Transverse colon (tissue), 3 donors: ENCODE measurements around the gene CLDN12.

Experiments used
- CTCF ChIP-seq, 5 experiments: fragments of 200-600 bp in 3 of 5; fragments of 450-650 bp in 2 of 5; sonication (generic) in 3 of 5; IDR thresholded peaks; 1 replicate in 2 of 5; 2 replicates in 3 of 5; pipeline ENCODE4 v1.5.1; 2016 to 2017; ENCODE audit warnings: antibody characterized with exemption in 5 of 5, inconsistent platforms in 3 of 5, mild to moderate bottlenecking in 2 of 5, moderate library complexity in 1 of 5
- POLR2A ChIP-seq: fragments of 450-650 bp; IDR thresholded peaks from one replicate; pipeline ENCODE4 v1.6.1; 2016; ENCODE audit warnings: antibody characterized with exemption, mild to moderate bottlenecking, moderate library complexity

- TF ChIP-seq POLR2A (peak; percentile 93), CTCF (IDR thresholded peaks at IDR 0.05) (peak in 2 of 5 experiments; percentile 23 to 24)
These were observed at the start of gene CLDN12 for GRCh38 chr7:90403174-90404113.
